K562 (cell line): ENCODE results near the gene RCOR1. TPM values are rescaled to one million over a fixed set of nuclear protein-coding genes. Genes with fewer than 3 reads are reported as not detected.

ENCODE experiments used
- C11orf30 ChIP-seq: fragments of 450-650 bp; IDR thresholded peaks from 2 replicates; pipeline ENCODE4 v1.6.1; 2016; ENCODE audit warnings: low read depth, mild to moderate bottlenecking
- CBX5 ChIP-seq: IDR thresholded peaks from 2 replicates; pipeline ENCODE4 v1.6.1; 2014; ENCODE audit warnings: low read depth, borderline replicate concordance
- CCNT2 ChIP-seq: IDR thresholded peaks from 2 replicates; pipeline ENCODE4 v1.6.1; 2011; ENCODE audit warnings: borderline replicate concordance, low read depth, mild to moderate bottlenecking, moderate library complexity, mixed read lengths, low read length; ENCODE audit not compliant: insufficient read length; ENCODE audit errors: extremely low read depth
- DDX20 ChIP-seq: fragments of 450-650 bp; IDR thresholded peaks from 2 replicates; pipeline ENCODE4 v1.6.1; 2016; ENCODE audit warnings: missing genetic modification characterization, low read depth, mild to moderate bottlenecking, missing compliant biosample characterization, moderate library complexity
- GABPB1 ChIP-seq: sonication (generic); formaldehyde crosslinking; IDR thresholded peaks from 2 replicates; pipeline ENCODE4 v1.8.0; 2022; ENCODE audit warnings: mild to moderate bottlenecking, missing genetic modification reagents
- HCFC1 ChIP-seq: IDR thresholded peaks from 2 replicates; pipeline ENCODE4 v1.6.1; 2012; ENCODE audit warnings: low read depth, low read length, improper control_type of control experiment
- MYC ChIP-seq, 2 experiments: fragments of 250-450 bp in 1 of 2; sonication (Bioruptor Pico) in 1 of 2; IDR thresholded peaks; 2 replicates each; pipeline versions ENCODE4 v1.5.1 to v1.6.1; 2012 to 2021; ENCODE audit warnings: low read depth in 2 of 2, borderline replicate concordance in 1 of 2, improper control_type of control experiment in 1 of 2, low read length in 1 of 2, mild to moderate bottlenecking in 1 of 2, moderate library complexity in 1 of 2
- THRA ChIP-seq: fragments of 450-650 bp; IDR thresholded peaks from 2 replicates; pipeline ENCODE4 v1.6.1; 2017; ENCODE audit warnings: mild to moderate bottlenecking, moderate library complexity
- ZFP1 ChIP-seq: fragments of 450-650 bp; formaldehyde crosslinking; IDR thresholded peaks from 2 replicates; pipeline ENCODE4 v1.4.0; 2020; ENCODE audit warnings: mild to moderate bottlenecking, mixed read lengths
- ZKSCAN1 ChIP-seq: fragments of 150-350 bp; IDR thresholded peaks from 2 replicates; pipeline ENCODE4 v1.6.1; 2016; ENCODE audit warnings: low read depth, low read length
- ZNF277 ChIP-seq: fragments of 250-450 bp; sonication (Bioruptor Pico); IDR thresholded peaks from 2 replicates; pipeline ENCODE4 v1.8.0; 2022; ENCODE audit warnings: inconsistent platforms, mild to moderate bottlenecking, moderate library complexity, borderline replicate concordance
- polyA plus RNA-seq, 8 experiments: library from polyadenylated mRNA; depleted of rRNA in 4 of 8; stranded (reverse) in 5 of 8; unstranded in 3 of 8; fragments of >200 nt; fragmentation: Nextera tagmentation in 2 of 8; fragmentation: Illumina TruSeq in 1 of 8; extraction: Ambion mirVana in 2 of 8; extraction: Trizol in 1 of 8; gene quantifications; 2 replicates each; pipeline versions ENCODE4 v1.2.1 to v1.2.3, GENCODE V29; 2011 to 2014; ENCODE audit warnings: inconsistent platforms in 1 of 8, missing spikeins in 1 of 8
- total RNA-seq, 7 experiments: library from RNA; depleted of rRNA in 6 of 7; stranded (reverse); fragments of >200 nt in 6 of 7; fragmentation: Illumina TruSeq in 2 of 7; extraction: Trizol in 2 of 7; gene quantifications; 2 replicates each; pipeline versions ENCODE4 v1.2.1 to v1.2.3, GENCODE V29; 2011 to 2021; ENCODE audit warnings: low replicate concordance in 1 of 7

Gene RCOR1
- total and polyA plus RNA-seq, 9 of the 15 experiments (the other 6 are each of a cell fraction or from before 2014, with no cell fraction given): 8.5 to 47.9 (median 20.9) TPM

- TF ChIP-seq THRA (no peak), HCFC1 (no peak), GABPB1 (no peak), ZKSCAN1 (no peak), ZFP1 (CRISPR knock-in tag) (no peak), CBX5 (no peak), DDX20 (tag) (no peak), ZNF277 (CRISPR knock-in tag) (no peak), CCNT2 (no peak), C11orf30 (no peak), MYC (IDR thresholded peaks at IDR 0.05; ENCODE audit: low read depth, low read length) (no peak), MYC (CRISPR knock-in tag; IDR thresholded peaks at IDR 0.05; ENCODE audit: borderline replicate concordance, low read depth) (no peak)
Measured at GRCh38 chr14:102588821-102589220, 3.6 kb upstream of the RCOR1 start (continued).
